Activated CD8-positive, alpha-beta memory T cell treated with anti-CD3 and anti-CD28 coated beads for 4 hours (primary cell): ENCODE results near the gene DSG2.
"Not testable (repeated sequence)": the region's sequence is repeated elsewhere in the genome, so short reads cannot be mapped to it uniquely, and the experiment has no call there.

Experiments
- DNase-seq, 2 donors: peaks; one replicate each; pipeline ENCODE4 v3.0.0-alpha.2; 2020; ENCODE audit warnings: low read depth in 2 of 2

Gene DSG2

GRCh38 chr18:31497836-31498573 is at the start of gene DSG2:
Gene DSG2 (plus strand): TSS chr18:31498177. CDS start chr18:31498252, 75 bp downstream.
- DNase-seq, result no peak

- no peak for DNase-seq
Measured at GRCh38 chr18:31450409-31450808, 47.6 kb upstream of the DSG2 start.

GRCh38 chr18:31451625-31452024 is 46.4 kb upstream of the DSG2 start:
- no peak for DNase-seq

- DNase-seq, result no peak
Measured at GRCh38 chr18:31454066-31454708, 43.8 kb upstream of the DSG2 start.

GRCh38 chr18:31469629-31470028 is 28.3 kb upstream of the DSG2 start:
- DNase-seq, result no peak

- no peak for DNase-seq
Measured at GRCh38 chr18:31478688-31479087, 19.3 kb upstream of the DSG2 start.

GRCh38 chr18:31482051-31482450 is 15.9 kb upstream of the DSG2 start:
- no peak for DNase-seq

GRCh38 chr18:31483396-31483795 is 14.6 kb upstream of the DSG2 start:
- DNase-seq, result no peak

- DNase-seq, result no peak
Measured at GRCh38 chr18:31484461-31484860, 13.5 kb upstream of the DSG2 start.

GRCh38 chr18:31486165-31486564 is 11.8 kb upstream of the DSG2 start:
- no peak for DNase-seq

GRCh38 chr18:31487246-31488015 is 10.5 kb upstream of the DSG2 start:
- DNase-seq, result no peak

- no peak for DNase-seq
Measured at GRCh38 chr18:31489311-31489710, 8.7 kb upstream of the DSG2 start.

GRCh38 chr18:31490387-31490786 is 7.6 kb upstream of the DSG2 start:
- no peak for DNase-seq

GRCh38 chr18:31490833-31491232 is 7.1 kb upstream of the DSG2 start:
- DNase-seq, result no peak

- no peak for DNase-seq
Measured at GRCh38 chr18:31491586-31491985, 6.4 kb upstream of the DSG2 start.

GRCh38 chr18:31492671-31493070 is 5.3 kb upstream of the DSG2 start:
- DNase-seq, result no peak

GRCh38 chr18:31493171-31493570 is 4.8 kb upstream of the DSG2 start:
- no peak for DNase-seq

- DNase-seq, result no peak
Measured at GRCh38 chr18:31493941-31494340, 4.0 kb upstream of the DSG2 start.

- DNase-seq, result not testable (repeated sequence)
Measured at GRCh38 chr18:31494705-31495244, 3.2 kb upstream of the DSG2 start.

- no peak for DNase-seq
Measured at GRCh38 chr18:31497404-31497835, 557 bp upstream of the DSG2 start.

GRCh38 chr18:31498574-31499524 is 872 bp downstream of the DSG2 start:
- DNase-seq, result no peak
